Measurements from ENCODE around the gene NKAPL. TPM values are rescaled to one million over a fixed set of nuclear protein-coding genes. Genes with fewer than 3 reads are reported as not detected.
A peak's percentile ranks its signal among the peaks of the same experiment; 100 is the strongest.

NKAPL gene
- total and polyA plus RNA-seq, 2 donors (not counting 1 experiment from before 2014, with no cell fraction given) = 1.2 to 3.3 TPM

DNA sequence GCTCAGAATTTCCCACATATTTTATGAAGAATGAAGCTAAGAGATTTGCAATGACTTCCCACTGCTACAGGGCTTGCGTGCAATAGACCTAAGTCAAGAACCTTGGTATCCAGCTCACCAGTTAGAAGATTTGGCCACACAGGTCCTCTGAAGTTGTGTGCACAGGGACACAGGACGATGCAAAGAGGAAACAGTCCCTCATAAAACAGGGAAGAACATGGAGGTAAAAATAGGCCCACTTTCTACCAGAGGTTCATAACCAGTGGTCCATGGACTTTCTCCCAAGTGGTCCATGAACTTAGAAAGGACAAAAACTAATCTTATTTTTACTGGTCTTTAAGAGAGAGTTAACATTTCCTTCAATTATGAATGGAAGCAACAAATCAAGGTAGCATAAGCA lies 8.3 kb upstream of the NKAPL start:
- H3K9ac ChIP-seq (ENCODE audit: insufficient read depth, low read length) = no peak overlapping the region
- TF ChIP-seq EZH2 (IDR thresholded peaks at IDR 0.05; ENCODE audit: low read length, missing control alignments) = no peak
- TF ChIP-seq, protein P1, sequence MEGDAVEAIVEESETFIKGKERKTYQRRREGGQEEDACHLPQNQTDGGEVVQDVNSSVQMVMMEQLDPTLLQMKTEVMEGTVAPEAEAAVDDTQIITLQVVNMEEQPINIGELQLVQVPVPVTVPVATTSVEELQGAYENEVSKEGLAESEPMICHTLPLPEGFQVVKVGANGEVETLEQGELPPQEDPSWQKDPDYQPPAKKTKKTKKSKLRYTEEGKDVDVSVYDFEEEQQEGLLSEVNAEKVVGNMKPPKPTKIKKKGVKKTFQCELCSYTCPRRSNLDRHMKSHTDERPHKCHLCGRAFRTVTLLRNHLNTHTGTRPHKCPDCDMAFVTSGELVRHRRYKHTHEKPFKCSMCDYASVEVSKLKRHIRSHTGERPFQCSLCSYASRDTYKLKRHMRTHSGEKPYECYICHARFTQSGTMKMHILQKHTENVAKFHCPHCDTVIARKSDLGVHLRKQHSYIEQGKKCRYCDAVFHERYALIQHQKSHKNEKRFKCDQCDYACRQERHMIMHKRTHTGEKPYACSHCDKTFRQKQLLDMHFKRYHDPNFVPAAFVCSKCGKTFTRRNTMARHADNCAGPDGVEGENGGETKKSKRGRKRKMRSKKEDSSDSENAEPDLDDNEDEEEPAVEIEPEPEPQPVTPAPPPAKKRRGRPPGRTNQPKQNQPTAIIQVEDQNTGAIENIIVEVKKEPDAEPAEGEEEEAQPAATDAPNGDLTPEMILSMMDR (conservative IDR thresholded peaks at IDR 0.05 in 1 of 2, IDR thresholded peaks at IDR 0.05 in 1 of 2; ENCODE audit: low read depth in 1 of 2, low read length in 2 of 2) = no peak

DNA sequence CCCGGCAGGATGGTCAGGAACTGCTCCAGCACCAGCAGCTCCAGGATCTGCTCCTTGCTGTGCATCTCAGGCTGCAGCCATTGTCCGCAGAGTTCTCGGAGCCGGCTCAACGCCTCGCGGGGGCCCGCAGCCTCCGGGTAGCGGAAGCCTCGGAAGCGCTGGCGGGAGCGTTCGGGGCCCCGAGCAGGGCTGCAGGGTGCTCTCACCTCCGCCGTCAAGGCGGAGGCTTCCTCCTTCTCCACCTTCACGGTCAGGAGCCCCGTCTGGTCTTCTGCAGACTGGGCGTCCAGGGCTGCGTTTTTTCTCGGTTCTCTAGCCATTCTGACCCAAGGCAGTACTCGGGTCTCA lies 7.5 kb upstream of the NKAPL start:
- no peaks in the 10 kb centered on the region for H3K9me3 ChIP-seq (ENCODE audit: control insufficient read depth, insufficient read depth, low read depth, low read length)
- peaks cover 1% of the 10 kb centered on the region for H3K36me3 ChIP-seq (ENCODE audit: control insufficient read depth, insufficient read depth, low read length)
- H3K27ac ChIP-seq (ENCODE audit: insufficient read depth, low read length) = peak overlapping the region; percentile 11
- H3K4me3 ChIP-seq (replicated peaks in 1 of 4; ENCODE audit: control extremely low read depth in 1 of 4, insufficient read depth in 1 of 4, low read depth in 3 of 4, low read length in 4 of 4) = peak overlapping the region; percentile 86 to 94 (median 88)
- H3K4me1 ChIP-seq (ENCODE audit: control insufficient read depth, extremely low read depth, insufficient read depth, low read length) = peaks cover 3% of the 10 kb centered on the region
- DNase-seq (ENCODE audit: low read depth in 2 of 2) = peak; percentile 3 to 17
- H2AFZ ChIP-seq (ENCODE audit: low read length) = peak overlapping the region; percentile 96
- peak overlapping the region; percentile 74 for H3K4me2 ChIP-seq (ENCODE audit: extremely low read depth, insufficient read depth, low read length)
- H3K9ac ChIP-seq (ENCODE audit: insufficient read depth, low read length) = peak overlapping the region; percentile 76
- no peaks in the 10 kb centered on the region for H4K20me1 ChIP-seq (ENCODE audit: control insufficient read depth, extremely low read depth, insufficient read depth, low read length)
- no peaks in the 10 kb centered on the region for H3K27me3 ChIP-seq (ENCODE audit: control insufficient read depth, insufficient read depth, low read length)
- peaks cover 10% of the 10 kb centered on the region for H3K79me2 ChIP-seq (ENCODE audit: control insufficient read depth, insufficient read depth, low read length)
- no peak for TF ChIP-seq EZH2 (IDR thresholded peaks at IDR 0.05; ENCODE audit: low read length, missing control alignments)
- TF ChIP-seq, protein P1 (conservative IDR thresholded peaks at IDR 0.05 in 1 of 2, IDR thresholded peaks at IDR 0.05 in 1 of 2; ENCODE audit: low read depth in 1 of 2, low read length in 2 of 2) = no peak

More for the DNA sequence above, 8.3 kb upstream of the NKAPL start:
- Histone ChIP-seq H3K4me3 (replicated peaks in 1 of 4; ENCODE audit: control extremely low read depth in 1 of 4, insufficient read depth in 1 of 4, low read depth in 3 of 4, low read length in 4 of 4) (peak overlapping the region; percentile 86 to 94 (median 88)), H3K27ac (ENCODE audit: insufficient read depth, low read length) (no peak overlapping the region), H3K27me3 (ENCODE audit: control insufficient read depth, insufficient read depth, low read length) (no peaks in the 10 kb centered on the region), H4K20me1 (ENCODE audit: control insufficient read depth, extremely low read depth, insufficient read depth, low read length) (no peaks in the 10 kb centered on the region), H2AFZ (ENCODE audit: low read length) (no peak overlapping the region), H3K4me2 (ENCODE audit: extremely low read depth, insufficient read depth, low read length) (peak overlapping the region; percentile 87), H3K79me2 (ENCODE audit: control insufficient read depth, insufficient read depth, low read length) (peaks cover 10% of the 10 kb centered on the region), H3K9me3 (ENCODE audit: control insufficient read depth, insufficient read depth, low read depth, low read length) (no peaks in the 10 kb centered on the region), H3K36me3 (ENCODE audit: control insufficient read depth, insufficient read depth, low read length) (peaks cover 2% of the 10 kb centered on the region), H3K4me1 (ENCODE audit: control insufficient read depth, extremely low read depth, insufficient read depth, low read length) (peaks cover 3% of the 10 kb centered on the region)
- DNase-seq (ENCODE audit: low read depth in 2 of 2) = no peak

DNA sequence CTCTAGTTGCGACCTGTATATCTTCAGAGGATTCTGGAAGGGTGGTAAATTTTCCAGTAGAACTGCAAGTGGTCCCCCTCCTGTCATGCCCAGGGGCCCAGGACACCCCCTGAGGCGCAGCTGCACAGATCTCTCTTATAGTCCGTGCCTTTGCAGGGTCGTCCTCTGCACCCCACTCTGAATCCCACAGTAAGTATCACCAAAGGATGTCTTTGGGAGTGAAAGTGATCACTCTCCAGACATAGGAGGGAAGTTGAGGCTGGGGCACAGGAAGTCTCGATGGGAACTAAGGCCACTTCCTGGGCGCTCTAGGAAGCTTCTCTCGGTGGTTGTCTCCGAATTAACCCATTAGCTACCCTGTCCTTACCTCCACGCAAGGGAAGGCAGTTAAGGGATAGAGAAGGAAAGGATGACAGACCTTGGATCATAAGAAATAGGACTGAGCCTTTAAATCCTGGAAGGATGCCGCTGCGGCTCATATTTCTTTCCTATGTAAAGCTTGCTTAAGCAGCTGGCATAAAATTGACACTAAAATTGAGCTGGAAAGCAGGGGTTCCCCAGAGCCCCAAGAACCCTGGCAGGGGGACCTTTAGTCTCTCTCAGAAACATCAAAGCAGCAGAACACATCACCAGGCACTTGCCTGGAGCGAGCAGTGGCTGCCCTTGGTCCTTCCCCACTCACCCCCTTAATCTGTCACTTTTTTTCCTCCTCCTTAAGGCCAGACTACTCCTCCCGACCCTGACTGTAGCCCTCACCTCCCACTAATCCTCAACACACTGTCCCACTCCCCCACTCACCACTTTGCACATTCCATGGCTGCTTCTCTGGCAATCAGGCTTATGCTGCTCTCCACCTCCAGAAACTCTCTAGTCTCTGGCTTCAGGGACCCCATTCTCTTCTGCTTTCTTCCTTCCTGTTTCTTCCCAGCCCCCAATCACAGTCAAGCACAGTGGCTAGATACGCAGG lies 6.8 kb upstream of the NKAPL start, which contains the start of gene ZKSCAN4:
Gene ZKSCAN4, minus strand, starts transcription at position 261 of the 967 bp plus-strand sequence. CDS start 289 bp downstream, outside the sequence.
- H3K9me3 ChIP-seq (ENCODE audit: control insufficient read depth, insufficient read depth, low read depth, low read length) = no peaks in the 10 kb centered on the region
- H3K9ac ChIP-seq (ENCODE audit: insufficient read depth, low read length) = peak within 1 kb of the TSS; percentile 76
- H3K27ac ChIP-seq (ENCODE audit: insufficient read depth, low read length) = peak within 1 kb of the TSS; percentile 11
- peak within 1 kb of the TSS; percentile 86 to 94 (median 88) for H3K4me3 ChIP-seq (replicated peaks in 1 of 4; ENCODE audit: control extremely low read depth in 1 of 4, insufficient read depth in 1 of 4, low read depth in 3 of 4, low read length in 4 of 4)
- peaks cover 3% of the 10 kb centered on the region for H3K4me1 ChIP-seq (ENCODE audit: control insufficient read depth, extremely low read depth, insufficient read depth, low read length)
- H3K27me3 ChIP-seq (ENCODE audit: control insufficient read depth, insufficient read depth, low read length) = no peaks in the 10 kb centered on the region
- H3K79me2 ChIP-seq (ENCODE audit: control insufficient read depth, insufficient read depth, low read length) = peaks cover 10% of the 10 kb centered on the region
- H2AFZ ChIP-seq (ENCODE audit: low read length) = peak within 1 kb of the TSS; percentile 96
- no peaks in the 10 kb centered on the region for H4K20me1 ChIP-seq (ENCODE audit: control insufficient read depth, extremely low read depth, insufficient read depth, low read length)
- peak; percentile 91 to 95 for DNase-seq (ENCODE audit: low read depth in 2 of 2)
- TF ChIP-seq, protein P1 (conservative IDR thresholded peaks at IDR 0.05 in 1 of 2, IDR thresholded peaks at IDR 0.05 in 1 of 2; ENCODE audit: low read depth in 1 of 2, low read length in 2 of 2) = no peak
- TF ChIP-seq EZH2 (IDR thresholded peaks at IDR 0.05; ENCODE audit: low read length, missing control alignments) = no peak
- peaks cover 1% of the 10 kb centered on the region for H3K36me3 ChIP-seq (ENCODE audit: control insufficient read depth, insufficient read depth, low read length)
- peak within 1 kb of the TSS; percentile 87 for H3K4me2 ChIP-seq (ENCODE audit: extremely low read depth, insufficient read depth, low read length)

Measured in fibroblast of lung (primary cell).